C1 segment of cervical spinal cord (tissue), 14 donors: ENCODE results near the gene PLEKHM3.

Experiments
- DNase-seq, 14 donors: peaks; one replicate each; lab custom pipeline; 2025; lab: John Stamatoyannopoulos, UW

The PLEKHM3 gene

GRCh38 chr2:207796585-207797350 is 228.6 kb downstream of the PLEKHM3 start:
- DNase-seq: no peak

- peak in 1 of 14 donors; percentile 5 for DNase-seq
These were observed 233.0 kb downstream of the PLEKHM3 start for GRCh38 chr2:207792244-207792785.

- DNase-seq: no peak
These were observed 233.6 kb downstream of the PLEKHM3 start for GRCh38 chr2:207791579-207792243.

GRCh38 chr2:207790898-207791297 is 234.4 kb downstream of the PLEKHM3 start:
- no peak for DNase-seq

- no peak for DNase-seq
These were observed 237.5 kb downstream of the PLEKHM3 start for GRCh38 chr2:207787800-207788199.

GRCh38 chr2:207787017-207787416 is 238.3 kb downstream of the PLEKHM3 start:
- DNase-seq: no peak

GRCh38 chr2:207784898-207785297 is 240.4 kb downstream of the PLEKHM3 start:
- no peak for DNase-seq

GRCh38 chr2:207783514-207783913 is 241.8 kb downstream of the PLEKHM3 start:
- no peak for DNase-seq

GRCh38 chr2:207782238-207783030 is 242.9 kb downstream of the PLEKHM3 start:
- DNase-seq: no peak

- no peak for DNase-seq
These were observed 245.8 kb downstream of the PLEKHM3 start for GRCh38 chr2:207779523-207779922.

GRCh38 chr2:207778298-207778882 is 246.9 kb downstream of the PLEKHM3 start:
- no peak for DNase-seq

- no peak for DNase-seq
These were observed 248.2 kb downstream of the PLEKHM3 start for GRCh38 chr2:207777124-207777523.

GRCh38 chr2:207775473-207775872 is 249.9 kb downstream of the PLEKHM3 start:
- no peak for DNase-seq

- DNase-seq: no peak
These were observed 252.5 kb downstream of the PLEKHM3 start for GRCh38 chr2:207772844-207773205.

GRCh38 chr2:207772081-207772843 is 253.1 kb downstream of the PLEKHM3 start:
- peak in 2 of 14 donors; percentile 28 to 42 for DNase-seq

- DNase-seq: no peak
These were observed 253.9 kb downstream of the PLEKHM3 start for GRCh38 chr2:207771421-207771820.
